ENCODE measurements around the gene WTAP.
"Not testable (repeated sequence)": the region's sequence is repeated elsewhere in the genome, so short reads cannot be mapped to it uniquely, and the experiment has no call there.

- TF ChIP-seq YY1 (IDR thresholded peaks at IDR 0.05); CTCF (IDR thresholded peaks at IDR 0.05; ENCODE audit: low read depth, low read length, missing input control); ATF3 (IDR thresholded peaks at IDR 0.05); EGR1 (IDR thresholded peaks at IDR 0.05; ENCODE audit: low read depth in 2 of 2): not testable (repeated sequence)
Observed at GRCh38 chr6:159710603-159711002, 16.7 kb upstream of the WTAP start.

Measured in liver (tissue), 3 donors.